Left renal pelvis (tissue), 4 donors: ENCODE results near the gene RAB44. TPM values are rescaled to one million over a fixed set of nuclear protein-coding genes. Genes with fewer than 3 reads are reported as not detected.
"Not testable (repeated sequence)": the region's sequence is repeated elsewhere in the genome, so short reads cannot be mapped to it uniquely, and the experiment has no call there.

Experiments used
- DNase-seq, 4 donors: peaks; one replicate each; pipeline ENCODE4 v3.0.0-alpha.2; 2013; ENCODE audit warnings: low read depth in 4 of 4, low spot score in 3 of 4
- polyA plus RNA-seq, 4 donors: library from polyadenylated mRNA; unstranded; fragments of 120-200 nt; gene quantifications; one replicate each; pipeline ENCODE4 v1.2.1, GENCODE V29; 2013; ENCODE audit not compliant: insufficient read length in 4 of 4

The RAB44 gene
- under 1 TPM in 3 of 4 donors, not detected in 1; 0.04 to 0.09 (median 0.08) TPM for polyA plus RNA-seq

GRCh38 chr6:36697481-36697903, at the start of gene RAB44:
TSS of gene RAB44 (plus strand) at chr6:36697826. CDS start at chr6:36704236, 6,410 bp downstream.
- no peak for DNase-seq

- DNase-seq = no peak
Observed at GRCh38 chr6:36649086-36649485, 48.5 kb upstream of the RAB44 start.

- DNase-seq = no peak
Observed at GRCh38 chr6:36649701-36650484, 47.7 kb upstream of the RAB44 start.

- DNase-seq = no peak
Observed at GRCh38 chr6:36650848-36651478, 46.7 kb upstream of the RAB44 start.

GRCh38 chr6:36651659-36652379, 45.8 kb upstream of the RAB44 start:
- DNase-seq = no peak

- not testable (repeated sequence) for DNase-seq
Observed at GRCh38 chr6:36654469-36654868, 43.2 kb upstream of the RAB44 start.

- no peak for DNase-seq
Observed at GRCh38 chr6:36655085-36655724, 42.4 kb upstream of the RAB44 start.

- no peak for DNase-seq
Observed at GRCh38 chr6:36656441-36656840, 41.2 kb upstream of the RAB44 start.

- no peak for DNase-seq
Observed at GRCh38 chr6:36657271-36657670, 40.4 kb upstream of the RAB44 start.

GRCh38 chr6:36657942-36658544, 39.6 kb upstream of the RAB44 start:
- no peak for DNase-seq

GRCh38 chr6:36659271-36659670, 38.4 kb upstream of the RAB44 start:
- DNase-seq = no peak

- DNase-seq = no peak
Observed at GRCh38 chr6:36660771-36661471, 36.7 kb upstream of the RAB44 start.

- no peak for DNase-seq
Observed at GRCh38 chr6:36662380-36662779, 35.2 kb upstream of the RAB44 start.

GRCh38 chr6:36662827-36663256, 34.8 kb upstream of the RAB44 start:
- DNase-seq = no peak

- no peak for DNase-seq
Observed at GRCh38 chr6:36663504-36664446, 33.9 kb upstream of the RAB44 start.

GRCh38 chr6:36665180-36665579, 32.4 kb upstream of the RAB44 start:
- no peak for DNase-seq

- DNase-seq = no peak
Observed at GRCh38 chr6:36666287-36666686, 31.3 kb upstream of the RAB44 start.

- DNase-seq = no peak
Observed at GRCh38 chr6:36666826-36667591, 30.6 kb upstream of the RAB44 start.
